Stimulated activated CD4-positive, alpha-beta T cell treated with anti-CD3 and anti-CD28 coated beads, Interleukin-15, amount 100 ng/mL, for 24 hours (primary cell): ENCODE results near the gene FTSJ3.
"Not testable (repeated sequence)": the region's sequence is repeated elsewhere in the genome, so short reads cannot be mapped to it uniquely, and the experiment has no call there.

ENCODE experiments used
- DNase-seq: peaks from one replicate; pipeline ENCODE4 v3.0.0-alpha.2; 2020

FTSJ3 gene

DNA sequence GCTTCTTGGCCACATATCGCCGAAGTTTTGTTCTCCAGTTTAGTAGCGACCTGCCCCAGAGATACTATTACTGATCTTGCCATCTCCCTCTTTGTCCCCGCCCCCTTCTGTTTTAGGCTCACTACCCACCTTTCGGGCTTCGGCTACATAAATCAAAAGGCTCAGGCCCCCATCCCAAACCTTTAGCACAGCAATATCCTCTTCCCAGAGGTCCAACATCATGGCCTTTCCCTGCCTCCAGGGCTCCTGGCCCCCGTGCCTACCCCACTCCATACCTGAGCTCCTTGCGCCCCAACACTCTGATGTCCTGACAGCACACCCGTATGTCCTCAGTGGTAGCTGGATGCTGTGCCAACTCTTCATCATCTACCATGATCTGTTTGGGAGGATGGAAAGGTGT lies 3.1 kb downstream of the FTSJ3 start:
- no peak for DNase-seq

DNA sequence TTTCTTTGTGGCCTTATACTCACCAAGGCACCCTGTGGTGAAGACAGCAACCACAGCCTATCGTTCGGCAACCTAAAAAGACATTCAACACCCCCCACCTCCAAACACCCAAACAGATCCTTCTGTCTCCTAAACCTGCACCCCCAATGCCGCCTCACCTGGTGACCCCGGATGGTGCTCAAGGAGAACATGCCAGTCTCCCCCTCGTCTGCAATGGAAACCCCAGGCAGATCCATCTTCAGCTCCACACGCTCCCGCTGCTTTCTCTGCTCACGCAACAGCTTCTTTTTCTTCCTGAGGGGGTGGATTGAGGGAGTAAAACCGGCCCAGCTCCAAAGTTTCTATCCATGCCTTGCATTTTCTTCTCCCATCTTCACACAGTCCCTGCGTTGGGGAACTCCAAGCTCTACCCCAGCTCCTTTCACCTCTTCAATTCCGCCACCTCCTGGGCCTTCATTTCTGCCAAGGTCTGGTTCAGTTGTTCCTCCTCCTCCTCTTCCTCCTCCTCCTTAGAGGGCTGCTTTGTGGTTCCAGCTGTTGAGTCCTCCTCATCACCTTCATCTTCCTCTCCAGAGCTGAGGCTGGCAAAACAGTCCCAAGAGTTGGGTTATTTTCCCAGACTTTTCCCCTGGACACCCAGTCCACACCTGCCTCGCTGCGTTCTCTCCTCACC lies 3.7 kb downstream of the FTSJ3 start:
- no peak for DNase-seq

DNA sequence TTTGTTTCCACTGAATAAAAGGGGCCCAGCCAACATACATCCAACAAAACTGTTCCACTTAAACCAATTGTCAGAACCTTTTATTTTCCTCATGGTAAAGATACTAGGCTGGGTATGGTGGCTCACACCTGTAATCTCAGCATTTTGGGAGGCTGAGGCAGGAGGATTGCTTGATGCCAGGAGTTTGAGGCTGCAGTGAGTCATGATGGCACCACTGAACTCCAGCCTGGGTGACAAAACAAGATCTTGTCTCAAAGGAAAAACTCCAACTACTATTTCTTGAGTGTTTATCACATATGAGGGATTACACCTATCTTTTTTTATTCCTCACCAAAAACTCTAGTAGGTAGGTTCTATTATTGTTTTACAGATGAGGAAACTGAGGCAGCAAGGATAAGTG lies 4.9 kb downstream of the FTSJ3 start:
- DNase-seq: no peak

DNA sequence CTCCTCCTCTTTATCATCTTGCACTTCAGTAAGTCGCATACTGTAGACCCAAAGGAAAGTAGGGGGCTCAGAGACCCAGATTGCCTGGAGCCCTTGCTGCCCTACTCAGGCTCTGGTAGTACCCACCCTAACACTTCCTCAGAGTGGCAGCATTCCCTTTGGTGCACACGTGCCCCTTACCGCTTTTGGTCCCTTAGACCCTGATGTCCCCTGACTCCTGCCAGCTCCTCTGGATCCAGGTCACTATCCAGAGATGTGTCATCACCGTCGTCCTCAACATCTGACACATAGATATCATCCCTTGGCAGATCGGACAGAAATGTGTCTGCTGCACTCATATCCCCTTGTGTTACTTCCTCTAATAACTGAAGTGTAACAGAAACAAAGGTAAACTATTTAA lies 5.7 kb downstream of the FTSJ3 start:
- DNase-seq: no peak

DNA sequence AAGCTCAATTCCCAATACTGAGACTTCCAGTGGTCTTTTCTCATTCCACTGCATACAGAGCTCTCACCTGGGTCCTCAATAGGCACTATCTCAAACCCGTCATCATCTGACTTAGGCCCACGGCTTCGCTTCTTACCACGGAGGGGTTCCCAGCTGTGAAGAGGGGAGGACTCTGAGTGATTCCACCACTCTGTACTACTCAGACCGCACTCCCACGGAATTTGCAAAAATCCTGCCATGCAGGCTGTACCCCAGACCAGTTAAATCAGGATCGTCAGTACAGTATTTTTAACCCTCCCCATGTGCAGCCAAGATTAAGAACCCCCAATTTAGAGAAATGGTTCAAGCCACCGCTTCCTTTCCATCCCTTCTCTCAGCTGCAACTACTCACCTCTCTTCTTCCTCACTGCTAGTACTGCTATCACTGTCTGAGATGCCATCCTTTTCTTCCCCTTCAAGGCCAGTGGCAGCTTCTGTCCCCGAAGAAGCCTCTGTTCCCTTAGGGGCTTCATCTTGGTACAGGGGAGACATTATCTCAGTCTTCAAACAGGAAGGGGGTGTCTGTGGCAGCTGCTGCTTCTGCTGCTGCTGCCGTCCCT lies 6.4 kb downstream of the FTSJ3 start:
- DNase-seq: no peak

DNA sequence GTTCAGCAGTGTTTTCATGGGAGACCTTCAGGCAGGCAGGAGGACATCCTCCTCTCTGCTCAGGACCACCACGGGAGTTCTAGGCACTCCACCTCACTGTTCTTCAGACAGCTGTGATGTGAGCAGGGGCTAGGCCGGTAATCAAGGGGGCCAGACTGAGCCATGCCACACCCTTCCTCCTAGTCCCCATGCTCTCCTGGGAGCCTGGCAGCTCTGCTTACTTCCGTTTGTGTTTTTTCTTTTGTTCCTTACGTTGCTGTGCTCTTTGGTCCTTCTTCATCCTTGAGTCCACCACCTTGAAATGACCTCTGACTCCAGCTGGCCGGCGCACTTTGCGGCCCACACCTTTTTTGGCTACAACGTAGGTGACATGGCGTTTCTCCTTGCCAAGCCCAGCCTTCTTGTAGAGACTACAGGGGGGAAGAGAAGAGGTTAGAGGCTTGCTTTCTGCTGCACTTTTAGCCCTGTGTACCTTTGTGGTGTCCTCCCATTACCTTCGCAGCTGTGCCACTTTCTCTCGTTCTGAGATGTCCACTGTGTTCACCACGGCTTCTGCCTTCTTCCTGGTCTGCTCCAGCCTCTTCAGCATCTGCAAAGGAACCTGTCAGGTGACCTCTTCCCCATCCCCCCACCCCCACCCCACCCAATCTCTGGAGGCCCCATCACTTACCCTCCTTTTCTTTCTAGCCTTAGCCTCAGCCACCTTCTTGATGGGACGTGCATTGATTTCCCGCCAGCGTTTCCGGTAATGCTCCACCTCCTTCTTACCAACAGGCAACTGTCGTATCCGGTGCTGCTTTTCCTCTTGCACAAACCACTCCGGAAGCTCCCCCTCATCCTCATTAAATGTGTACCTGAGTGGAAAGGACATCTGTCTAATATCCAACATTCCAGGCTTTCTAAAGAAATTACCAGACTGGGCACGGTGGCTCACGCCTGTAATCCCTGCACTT lies 7.6 kb downstream of the FTSJ3 start:
- no peak for DNase-seq

DNA sequence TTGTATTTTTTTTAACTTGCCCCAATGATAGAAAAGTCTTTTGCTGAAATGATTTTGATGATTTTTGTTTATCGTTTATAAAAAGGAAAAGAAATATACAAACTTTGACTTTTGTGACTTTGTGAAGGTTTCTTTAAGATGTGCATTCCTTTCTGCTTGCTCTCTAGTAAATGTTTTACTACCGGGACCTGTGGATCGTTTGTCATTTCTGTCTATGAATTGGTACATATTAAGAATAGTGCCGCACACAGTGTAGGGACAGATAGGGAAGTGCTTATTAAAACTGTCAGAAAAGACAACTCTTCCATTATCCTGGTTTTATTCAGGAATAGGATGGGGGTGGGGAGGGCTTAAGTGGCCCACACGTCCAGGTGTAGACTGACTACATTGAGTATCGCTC lies 8.3 kb downstream of the FTSJ3 start:
- DNase-seq: no peak

DNA sequence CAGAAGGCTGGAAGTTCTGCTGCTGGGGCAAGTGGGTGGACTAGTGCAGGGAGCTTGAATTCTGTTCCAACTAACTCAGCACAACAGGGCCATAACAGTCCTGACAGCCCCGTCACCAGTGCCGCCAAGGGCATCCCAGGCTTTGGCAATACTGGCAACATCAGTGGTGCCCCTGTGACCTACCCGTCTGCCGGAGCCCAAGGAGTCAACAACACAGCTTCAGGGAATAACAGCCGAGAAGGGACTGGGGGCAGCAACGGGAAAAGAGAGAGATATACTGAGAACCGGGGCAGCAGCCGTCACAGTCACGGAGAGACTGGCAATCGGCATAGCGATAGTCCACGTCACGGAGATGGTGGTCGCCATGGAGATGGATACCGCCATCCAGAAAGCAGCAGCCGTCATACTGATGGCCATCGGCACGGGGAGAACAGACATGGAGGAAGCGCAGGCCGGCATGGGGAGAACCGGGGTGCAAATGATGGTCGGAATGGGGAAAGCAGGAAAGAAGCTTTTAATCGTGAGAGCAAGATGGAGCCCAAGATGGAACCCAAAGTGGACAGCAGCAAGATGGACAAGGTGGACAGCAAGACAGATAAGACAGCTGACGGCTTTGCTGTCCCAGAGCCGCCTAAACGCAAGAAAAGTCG lies 9.6 kb downstream of the FTSJ3 start:
- DNase-seq: no peak

DNA sequence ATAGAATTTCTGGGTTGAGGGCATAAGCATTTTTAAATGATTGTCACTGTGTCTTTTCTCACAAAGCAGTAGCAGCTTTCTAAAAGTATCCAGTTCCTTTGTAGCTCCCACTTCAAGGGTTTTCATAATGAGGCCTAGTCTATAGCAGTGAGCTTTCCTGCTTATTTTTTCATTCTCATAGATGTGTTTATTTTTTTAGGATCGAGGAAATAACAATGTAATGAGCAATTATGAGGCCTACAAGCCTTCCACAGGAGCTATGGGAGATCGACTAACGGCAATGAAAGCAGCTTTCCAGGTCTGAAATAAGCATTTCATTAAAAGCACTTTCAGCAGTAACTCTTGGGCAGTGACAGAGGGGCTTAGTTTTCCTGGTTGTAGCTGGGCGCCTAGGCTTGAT lies 10.8 kb downstream of the FTSJ3 start:
- no peak for DNase-seq

DNA sequence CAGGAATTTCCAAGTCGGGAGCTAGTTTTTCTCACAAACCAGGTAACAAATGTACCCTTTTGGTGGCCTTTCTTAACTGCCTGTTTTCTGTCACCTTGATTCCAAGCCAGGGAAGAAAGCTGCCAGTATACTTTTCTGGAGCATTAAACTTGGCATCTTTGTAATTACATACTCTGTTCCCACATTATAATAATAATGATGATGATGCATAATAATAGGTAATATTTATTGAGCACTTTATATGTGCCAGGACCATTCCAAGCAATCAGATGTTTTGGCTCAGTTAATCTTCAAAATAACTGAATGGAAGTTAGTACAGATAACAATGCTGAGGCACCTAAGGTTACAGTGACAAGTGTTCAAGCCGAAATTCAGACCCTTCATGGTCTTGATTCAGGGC lies 11.3 kb downstream of the FTSJ3 start:
- DNase-seq: no peak

DNA sequence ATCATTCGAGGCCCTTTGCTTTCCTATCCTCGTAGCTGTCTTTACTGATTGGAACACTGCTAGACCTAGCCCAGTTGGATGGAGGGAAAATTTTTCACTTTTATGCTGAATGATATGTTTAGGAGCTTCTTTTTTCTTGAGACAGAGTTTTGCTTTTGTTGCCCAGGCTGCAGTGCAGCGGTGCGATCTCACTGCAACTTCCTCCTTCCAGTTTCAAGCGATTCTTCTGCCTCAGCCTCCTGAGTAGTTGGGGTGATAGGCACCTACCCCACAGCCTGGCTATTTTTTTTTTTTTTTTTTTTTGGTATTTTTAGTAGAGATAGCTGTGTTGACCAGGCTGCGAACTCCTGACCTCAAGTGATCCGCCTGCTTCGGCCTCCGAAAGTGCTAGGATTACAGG lies 17.5 kb downstream of the FTSJ3 start:
- DNase-seq: no peak

DNA sequence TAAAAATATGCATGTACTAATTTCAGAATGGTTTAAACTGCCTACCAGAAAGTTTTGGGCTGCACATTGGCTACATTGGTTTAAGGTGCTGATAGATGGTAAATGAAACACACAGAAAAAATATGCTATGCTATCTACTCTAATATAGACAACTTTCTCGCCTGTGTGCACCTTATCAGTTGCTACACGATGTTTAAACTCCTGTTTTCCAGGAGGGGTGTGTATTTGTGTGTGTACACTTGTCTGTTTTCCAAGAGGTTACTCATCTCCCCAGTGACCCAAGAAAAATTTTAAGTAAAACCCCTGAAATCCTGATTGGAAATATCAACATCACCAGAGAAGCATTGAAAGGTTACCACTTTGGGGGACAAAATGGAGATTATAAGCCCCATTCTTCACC lies 21.9 kb downstream of the FTSJ3 start:
- DNase-seq: no peak

DNA sequence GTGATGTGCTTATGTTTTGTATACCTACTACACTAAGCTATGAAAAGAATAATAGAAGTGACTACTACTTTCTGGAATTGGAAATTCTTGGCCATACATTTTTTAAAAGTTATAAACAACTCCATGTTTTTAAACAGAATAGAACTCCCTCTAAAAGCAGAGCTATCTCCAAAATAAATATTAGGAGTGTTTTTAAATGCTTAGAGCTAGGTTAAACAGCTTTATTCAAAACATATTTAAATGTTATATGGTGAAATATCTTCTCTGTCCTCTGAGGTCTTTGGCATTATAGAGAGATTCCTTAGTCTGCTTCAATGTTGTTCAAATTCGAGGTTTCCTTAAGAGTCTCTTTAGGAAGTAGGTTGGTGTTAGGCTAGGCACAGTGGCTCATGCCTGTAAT lies 23.1 kb downstream of the FTSJ3 start:
- no peak for DNase-seq

DNA sequence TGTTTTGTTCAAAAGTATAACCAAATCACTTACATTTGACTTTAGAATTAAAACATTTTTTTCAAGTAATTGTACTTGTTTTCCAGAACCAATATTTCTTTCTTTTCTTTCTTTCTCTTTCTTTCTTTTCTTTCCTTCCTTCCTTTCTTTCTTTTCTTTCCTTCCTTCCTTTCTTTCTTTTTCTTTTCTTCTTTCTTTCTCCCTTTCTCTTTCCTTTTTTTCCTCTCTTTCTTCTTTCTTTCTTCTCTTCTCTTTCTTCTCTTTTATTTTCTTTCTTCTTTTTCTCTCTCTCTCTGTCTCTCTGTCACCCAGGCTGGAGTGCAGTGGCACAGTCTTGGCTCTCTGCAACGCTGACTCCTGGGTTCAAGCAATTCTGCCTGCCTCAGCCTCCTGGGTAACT lies 26.7 kb downstream of the FTSJ3 start:
- no peak for DNase-seq

DNA sequence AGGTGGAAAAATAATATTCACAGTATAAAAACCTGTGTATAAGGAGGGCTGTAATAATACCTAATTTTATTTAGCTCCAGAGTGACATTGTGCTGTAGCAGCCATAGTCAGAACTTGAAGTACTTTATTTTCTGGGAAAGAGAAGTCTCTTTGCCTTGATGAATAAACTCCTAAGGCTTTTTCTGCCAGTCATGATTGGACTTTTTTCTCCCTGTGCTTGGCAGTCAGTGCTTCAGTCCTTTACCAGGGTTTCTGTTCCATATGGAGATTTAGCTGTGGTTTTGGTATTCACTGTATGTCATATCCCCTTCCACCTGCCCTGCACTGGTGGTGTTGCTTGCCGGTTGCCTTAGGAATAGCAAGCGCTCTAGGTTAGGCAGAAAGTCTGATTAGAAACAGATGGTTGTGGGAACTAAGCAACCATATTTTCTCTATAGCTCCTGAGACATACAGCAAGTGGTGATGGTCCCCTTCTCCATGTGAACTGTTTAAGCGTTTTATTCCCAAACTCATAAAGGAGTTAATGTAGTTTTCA lies 28.8 kb downstream of the FTSJ3 start:
- DNase-seq: no peak

DNA sequence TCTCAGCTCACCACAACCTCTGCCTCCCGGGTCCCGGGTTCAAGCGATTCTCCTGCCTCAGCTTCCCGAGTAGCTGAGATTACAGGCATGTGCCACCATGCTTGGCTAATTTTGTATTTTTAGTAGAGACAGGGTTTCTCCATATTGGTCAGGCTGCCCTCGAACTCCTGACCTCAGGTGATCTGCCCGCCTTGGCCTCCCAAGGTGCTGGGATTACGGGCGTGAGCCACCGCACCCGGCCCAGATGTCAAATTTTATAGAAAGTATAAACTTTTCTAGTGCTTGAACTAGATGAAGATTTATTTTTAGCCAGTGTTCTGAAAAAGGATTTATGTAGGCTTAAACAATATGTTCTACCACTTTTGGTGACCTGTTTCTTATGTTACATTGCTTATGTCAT lies 31.1 kb downstream of the FTSJ3 start:
- DNase-seq: not testable (repeated sequence)

DNA sequence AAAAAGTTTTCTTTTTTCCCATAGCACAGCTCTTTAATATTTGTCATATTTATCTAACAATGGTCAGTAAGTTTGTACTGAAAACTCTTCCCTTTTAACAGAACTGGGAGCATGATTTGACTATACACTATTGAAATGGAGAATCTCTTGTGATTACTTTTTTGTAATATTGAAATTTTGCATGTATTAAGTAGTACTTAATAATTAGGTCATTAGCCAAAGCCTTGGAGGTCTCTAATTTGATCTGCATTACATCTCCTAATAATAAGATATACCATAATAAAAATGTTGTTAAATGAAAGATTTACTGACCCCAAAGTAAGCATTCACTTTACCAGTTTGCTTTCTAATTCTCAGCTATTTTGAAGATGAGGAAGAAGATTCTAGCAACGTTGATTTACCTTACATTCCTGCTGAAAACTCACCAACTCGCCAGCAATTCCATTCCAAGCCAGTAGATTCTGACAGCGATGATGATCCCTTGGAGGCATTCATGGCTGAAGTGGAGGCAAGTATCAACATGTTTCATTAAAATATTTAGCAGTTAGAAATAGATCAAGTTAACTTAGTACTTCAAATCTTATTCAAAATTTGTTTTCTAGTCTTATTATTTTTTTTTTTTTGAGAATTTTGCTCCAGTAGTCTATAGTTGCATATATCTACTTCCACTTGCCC lies 35.3 kb downstream of the FTSJ3 start:
- no peak for DNase-seq

DNA sequence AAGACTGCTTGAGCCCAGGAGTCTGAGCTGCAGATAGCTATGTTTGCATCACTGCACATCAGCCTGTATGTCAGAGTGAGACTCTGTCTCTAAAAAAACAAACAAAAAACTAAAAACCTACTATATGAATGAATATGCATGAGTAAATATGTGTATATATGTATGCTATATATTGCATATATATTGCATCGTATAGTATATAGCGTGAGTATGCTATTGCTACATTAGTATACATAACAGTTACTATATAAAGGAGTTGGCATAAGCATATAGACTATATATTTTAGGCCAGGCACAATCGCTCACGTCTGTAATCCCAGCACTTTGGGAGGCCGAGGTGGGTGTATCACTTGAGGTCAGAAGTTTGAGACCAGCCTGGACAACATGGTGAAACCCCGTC lies 37.4 kb downstream of the FTSJ3 start:
- no peak for DNase-seq

DNA sequence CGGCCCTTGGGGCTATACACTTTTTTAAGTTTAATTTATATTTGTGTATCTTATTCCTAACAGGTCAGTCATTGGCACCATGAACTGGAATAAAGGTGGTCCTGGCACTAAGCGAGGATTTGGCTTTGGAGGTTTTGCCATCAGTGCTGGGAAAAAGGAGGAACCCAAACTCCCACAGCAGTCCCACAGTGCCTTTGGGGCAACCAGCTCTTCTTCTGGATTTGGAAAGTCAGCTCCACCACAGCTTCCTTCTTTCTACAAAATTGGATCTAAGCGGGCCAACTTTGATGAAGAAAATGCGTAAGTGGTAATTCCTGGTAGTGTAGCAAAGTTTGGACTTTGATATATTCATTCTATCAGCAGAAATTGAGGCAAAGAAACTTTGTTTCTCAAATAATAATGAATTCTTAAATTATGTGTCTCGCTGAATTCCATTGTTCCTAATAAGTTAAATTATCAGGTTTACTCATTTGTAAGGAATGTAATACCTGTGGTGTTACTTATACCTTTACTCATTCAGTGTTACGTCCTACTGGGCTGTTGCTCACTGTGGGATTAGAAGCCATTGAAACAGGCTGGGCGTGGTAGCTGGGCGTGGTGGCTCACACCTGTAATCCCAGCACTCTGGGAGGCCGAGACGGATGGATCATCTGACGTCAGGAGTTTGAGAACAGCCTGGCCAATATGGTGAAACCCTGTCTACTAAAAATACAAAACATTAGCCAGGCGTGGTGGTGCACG lies 40.3 kb downstream of the FTSJ3 start:
- no peak for DNase-seq

DNA sequence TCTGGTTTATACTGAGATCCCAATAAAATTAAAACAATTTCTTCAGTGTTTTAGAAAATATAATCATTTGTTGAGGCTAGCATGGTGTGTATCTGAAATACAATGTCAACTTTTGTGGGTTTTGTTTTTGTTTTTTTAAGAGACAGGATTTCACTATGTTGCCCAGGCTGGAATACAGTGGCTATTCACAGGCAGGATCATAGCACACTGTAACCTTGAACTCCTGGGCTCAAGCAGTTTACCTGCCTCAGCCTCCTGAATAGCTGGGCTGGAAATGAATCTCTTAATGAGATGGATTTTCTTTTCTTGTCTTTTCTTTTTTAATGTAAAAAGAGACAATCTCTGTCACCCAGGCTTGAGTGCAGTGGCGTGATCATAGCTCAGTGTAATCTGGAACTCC lies 41.3 kb downstream of the FTSJ3 start:
- DNase-seq: no peak

DNA sequence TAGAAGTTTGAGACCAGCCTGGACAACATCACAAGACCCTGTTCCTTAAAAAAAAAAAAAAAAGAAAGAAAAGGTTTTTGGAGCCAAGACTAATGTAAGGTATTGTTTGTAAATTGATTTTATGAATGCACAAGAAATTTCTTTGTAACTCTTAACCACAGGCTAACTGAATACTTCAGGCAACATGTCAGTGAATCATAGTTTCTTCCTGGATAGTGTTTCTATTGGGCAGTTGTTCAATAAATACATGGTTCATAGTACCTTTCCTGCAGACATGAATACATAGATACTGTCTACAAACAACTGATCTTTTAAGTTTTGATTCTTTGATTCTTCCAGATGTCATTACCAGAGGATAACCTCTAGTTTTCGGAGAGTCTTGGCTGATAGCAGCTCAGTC lies 41.9 kb downstream of the FTSJ3 start:
- DNase-seq: no peak

DNA sequence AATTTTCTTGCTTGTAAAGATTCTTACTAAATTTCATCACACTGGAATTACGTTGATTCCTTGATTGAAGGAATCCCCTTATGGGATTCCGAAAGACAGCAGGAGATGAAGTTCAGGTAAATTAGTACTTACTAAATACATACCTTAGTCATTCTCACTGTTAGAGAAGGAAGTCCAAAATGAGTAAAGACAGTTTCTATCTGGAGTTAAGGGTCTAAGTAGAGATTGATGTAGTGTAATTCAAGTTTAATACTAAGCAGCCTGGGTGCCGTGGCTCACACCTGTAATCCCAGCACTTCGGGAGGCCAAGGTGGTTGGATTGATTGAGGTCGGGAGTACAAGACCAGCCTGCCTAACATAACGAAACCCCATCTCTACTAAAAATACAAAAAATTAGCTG lies 43.9 kb downstream of the FTSJ3 start:
- DNase-seq: no peak
